ENCODE results near the gene DNAJC15. TPM values are rescaled to one million over a fixed set of nuclear protein-coding genes. Genes with fewer than 3 reads are reported as not detected.
"Not testable (repeated sequence)": the region's sequence is repeated elsewhere in the genome, so short reads cannot be mapped to it uniquely, and the experiment has no call there.

DNAJC15 gene
- total and polyA plus RNA-seq, 2 experiments from 2014 or later: 25.9 to 70.5 TPM

- 59 to 60% methylated on average over 7 of the region's 7 CpGs for WGBS, 2 experiments (ENCODE audit: low coverage in 1 of 2, low lambda C conversion rate in 2 of 2, missing lambda C conversion rate in 2 of 2)
- in situ Hi-C loops (cut with MboI): no loop called here
- H2AFZ ChIP-seq: no peak overlapping the region; the same call in 1 of the 2 replicates
Observed at GRCh38 chr13:42986176-42986574, 37.2 kb upstream of the DNAJC15 start.

DNA sequence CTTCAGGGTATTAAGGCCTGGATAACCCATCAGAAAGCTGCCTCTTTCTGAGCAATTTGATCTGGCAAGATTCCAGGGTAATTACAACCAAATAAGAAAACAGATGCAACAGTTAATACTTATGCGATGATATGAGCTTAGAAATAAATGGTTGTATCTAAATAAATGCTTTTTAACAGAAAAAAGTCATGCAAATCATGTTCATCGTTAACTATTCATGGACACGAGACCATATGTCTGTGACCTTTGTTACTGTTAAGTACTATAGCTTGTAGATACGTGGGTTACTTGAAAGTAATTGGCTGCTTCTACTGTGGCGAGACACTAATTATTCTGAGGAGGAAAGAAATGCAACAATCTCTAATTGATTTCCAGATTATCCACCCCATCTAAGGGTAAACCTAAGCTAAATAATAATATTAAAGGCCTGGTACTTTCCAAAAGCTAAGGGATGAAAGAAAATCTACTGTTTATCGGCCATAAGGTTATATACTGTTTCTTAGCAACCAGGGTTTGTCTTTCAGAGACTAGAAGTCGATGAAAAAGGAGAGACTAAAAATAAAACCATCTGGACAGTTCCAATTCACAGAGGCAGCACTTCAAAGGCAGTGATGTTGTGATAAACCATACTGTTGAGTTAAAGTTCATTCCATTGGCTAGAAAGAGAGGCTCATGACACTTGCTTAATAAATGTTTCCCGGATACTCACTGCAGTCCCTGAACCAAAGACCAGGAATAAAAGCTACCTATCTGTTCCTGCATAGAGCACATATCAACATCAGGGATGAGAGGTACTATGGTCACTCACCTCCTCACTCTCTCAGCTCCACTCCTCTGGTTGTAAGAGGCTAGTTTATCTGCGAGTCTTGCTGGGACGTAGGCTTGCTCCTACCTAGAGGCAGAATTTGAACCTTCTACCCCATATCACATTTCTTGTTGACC, 32.8 kb upstream of the DNAJC15 start:
- H3K36me3 ChIP-seq (ENCODE audit: low read depth): no peaks in the 10 kb centered on the region
- H2AFZ ChIP-seq: no peak overlapping the region
- no peaks in the 10 kb centered on the region for H3K9me3 ChIP-seq (ENCODE audit: low read depth)
- 70 to 71% methylated on average over 10 of the region's 10 CpGs for WGBS, 2 experiments (ENCODE audit: low coverage in 1 of 2, low lambda C conversion rate in 2 of 2, missing lambda C conversion rate in 2 of 2)
- H3K4me3 ChIP-seq: no peak overlapping the region
- H3K4me2 ChIP-seq (ENCODE audit: unreplicated experiment): no peak overlapping the region
- H3K27ac ChIP-seq: no peak overlapping the region
- H4K20me1 ChIP-seq (ENCODE audit: insufficient read depth): no peaks in the 10 kb centered on the region
- no peak for TF ChIP-seq EZH2 (IDR thresholded peaks at IDR 0.05; ENCODE audit: insufficient read depth, poor library complexity, severe bottlenecking)
- no peak for TF ChIP-seq EZH2phosphoT487 (IDR thresholded peaks at IDR 0.05; ENCODE audit: insufficient read depth, low read depth)
- no peaks in the 10 kb centered on the region for H3K9me2 ChIP-seq (ENCODE audit: insufficient read depth)
- H3K4me1 ChIP-seq (ENCODE audit: insufficient read depth): peaks cover 12% of the 10 kb centered on the region; the same call in 1 of the 2 replicates
- no peaks in the 10 kb centered on the region for H3K79me2 ChIP-seq (ENCODE audit: insufficient read depth)
- in situ Hi-C loops (cut with MboI): no loop called here
- no peak overlapping the region for H3K9ac ChIP-seq
- no peaks in the 10 kb centered on the region for H3K27me3 ChIP-seq (replicated peaks; ENCODE audit: insufficient read depth)
- peak; percentile 30 for DNase-seq
- peaks cover 3% of the 10 kb centered on the region; the same call in 1 of the 2 replicates for H3F3A ChIP-seq (ENCODE audit: insufficient read depth)

More at GRCh38 chr13:42986176-42986574, 37.2 kb upstream of the DNAJC15 start:
- no peaks in the 10 kb centered on the region for H3K9me3 ChIP-seq (ENCODE audit: low read depth)
- TF ChIP-seq EZH2phosphoT487 (IDR thresholded peaks at IDR 0.05; ENCODE audit: insufficient read depth, low read depth) (no peak), EZH2 (IDR thresholded peaks at IDR 0.05; ENCODE audit: insufficient read depth, poor library complexity, severe bottlenecking) (no peak)
- H3F3A ChIP-seq (ENCODE audit: insufficient read depth): peaks cover 7% of the 10 kb centered on the region
- no peak overlapping the region for H3K4me3 ChIP-seq
- H3K9ac ChIP-seq: no peak overlapping the region
- DNase-seq: no peak
- no peaks in the 10 kb centered on the region for H3K36me3 ChIP-seq (ENCODE audit: low read depth)
- H3K9me2 ChIP-seq (ENCODE audit: insufficient read depth): no peaks in the 10 kb centered on the region
- H3K79me2 ChIP-seq (ENCODE audit: insufficient read depth): no peaks in the 10 kb centered on the region
- H3K27ac ChIP-seq: 0 out of 2 replicates have a peak overlapping the region, but pooled peaks have one; percentile 12
- H3K27me3 ChIP-seq (replicated peaks; ENCODE audit: insufficient read depth): no peaks in the 10 kb centered on the region
- H4K20me1 ChIP-seq (ENCODE audit: insufficient read depth): no peaks in the 10 kb centered on the region
- H3K4me1 ChIP-seq (ENCODE audit: insufficient read depth): peaks cover 19% of the 10 kb centered on the region
- no peak overlapping the region for H3K4me2 ChIP-seq (ENCODE audit: unreplicated experiment)

- peak overlapping the region; percentile 72 for H3K9ac ChIP-seq
- in situ Hi-C loops (cut with MboI): not testable (repeated sequence)
Observed at GRCh38 chr13:42991233-42991897, 32.0 kb upstream of the DNAJC15 start.

GRCh38 chr13:42991898-42992763, 31.3 kb upstream of the DNAJC15 start, which contains the start of gene EPSTI1:
TSS of gene EPSTI1 (minus strand) at chr13:42992241. CDS start at chr13:42992165, 76 bp downstream.
- H3K27me3 ChIP-seq (replicated peaks; ENCODE audit: insufficient read depth): no peaks in the 10 kb centered on the region
- H3K36me3 ChIP-seq (ENCODE audit: low read depth): no peaks in the 10 kb centered on the region
- no peak within 1 kb of the TSS; the same call in 1 of the 2 replicates for H3K27ac ChIP-seq
- DNase-seq: peak; percentile 84
- H2AFZ ChIP-seq: peak within 1 kb of the TSS; percentile 91
- in situ Hi-C loops (cut with MboI): no loop called here
- no peaks in the 10 kb centered on the region for H3K9me2 ChIP-seq (ENCODE audit: insufficient read depth)
- peaks cover 17% of the 10 kb centered on the region for H3F3A ChIP-seq (ENCODE audit: insufficient read depth)
- no peaks in the 10 kb centered on the region for H3K9me3 ChIP-seq (ENCODE audit: low read depth)
- H3K79me2 ChIP-seq (ENCODE audit: insufficient read depth): no peaks in the 10 kb centered on the region
- peak within 1 kb of the TSS; percentile 79 for H3K4me3 ChIP-seq
- 3% methylated on average over 35 to 44 of the region's 45 CpGs for WGBS, 2 experiments (ENCODE audit: low coverage in 1 of 2, low lambda C conversion rate in 2 of 2, missing lambda C conversion rate in 2 of 2)
- H3K4me2 ChIP-seq (ENCODE audit: unreplicated experiment): peak within 1 kb of the TSS; percentile 76
- no peak for TF ChIP-seq EZH2 (IDR thresholded peaks at IDR 0.05; ENCODE audit: insufficient read depth, poor library complexity, severe bottlenecking)
- no peak for TF ChIP-seq EZH2phosphoT487 (IDR thresholded peaks at IDR 0.05; ENCODE audit: insufficient read depth, low read depth)
- H3K9ac ChIP-seq: peak within 1 kb of the TSS; percentile 72
- H3K4me1 ChIP-seq (ENCODE audit: insufficient read depth): peaks cover 20% of the 10 kb centered on the region
- no peaks in the 10 kb centered on the region for H4K20me1 ChIP-seq (ENCODE audit: insufficient read depth)

More at GRCh38 chr13:42991233-42991897, 32.0 kb upstream of the DNAJC15 start:
- Histone ChIP-seq H3K4me2 (ENCODE audit: unreplicated experiment) (peak overlapping the region; percentile 76), H2AFZ (peak overlapping the region; percentile 91), H3K4me1 (ENCODE audit: insufficient read depth) (peaks cover 13% of the 10 kb centered on the region), H3K4me3 (peak overlapping the region; percentile 79), H3F3A (ENCODE audit: insufficient read depth) (peaks cover 11% of the 10 kb centered on the region; the same call in 1 of the 2 replicates)
- not testable (repeated sequence) for H3K9me2 ChIP-seq (ENCODE audit: insufficient read depth); H3K27me3 ChIP-seq (replicated peaks; ENCODE audit: insufficient read depth); DNase-seq; H3K27ac ChIP-seq; H3K36me3 ChIP-seq (ENCODE audit: low read depth); H4K20me1 ChIP-seq (ENCODE audit: insufficient read depth); H3K79me2 ChIP-seq (ENCODE audit: insufficient read depth); H3K9me3 ChIP-seq (ENCODE audit: low read depth)
- WGBS, 2 experiments (ENCODE audit: low coverage in 1 of 2, low lambda C conversion rate in 2 of 2, missing lambda C conversion rate in 2 of 2): 59 to 64% methylated on average over 15 of the region's 15 CpGs

All from GM23248 (cell line).